ENCODE data around the gene CTRB1.

- TF ChIP-seq, protein P1, sequence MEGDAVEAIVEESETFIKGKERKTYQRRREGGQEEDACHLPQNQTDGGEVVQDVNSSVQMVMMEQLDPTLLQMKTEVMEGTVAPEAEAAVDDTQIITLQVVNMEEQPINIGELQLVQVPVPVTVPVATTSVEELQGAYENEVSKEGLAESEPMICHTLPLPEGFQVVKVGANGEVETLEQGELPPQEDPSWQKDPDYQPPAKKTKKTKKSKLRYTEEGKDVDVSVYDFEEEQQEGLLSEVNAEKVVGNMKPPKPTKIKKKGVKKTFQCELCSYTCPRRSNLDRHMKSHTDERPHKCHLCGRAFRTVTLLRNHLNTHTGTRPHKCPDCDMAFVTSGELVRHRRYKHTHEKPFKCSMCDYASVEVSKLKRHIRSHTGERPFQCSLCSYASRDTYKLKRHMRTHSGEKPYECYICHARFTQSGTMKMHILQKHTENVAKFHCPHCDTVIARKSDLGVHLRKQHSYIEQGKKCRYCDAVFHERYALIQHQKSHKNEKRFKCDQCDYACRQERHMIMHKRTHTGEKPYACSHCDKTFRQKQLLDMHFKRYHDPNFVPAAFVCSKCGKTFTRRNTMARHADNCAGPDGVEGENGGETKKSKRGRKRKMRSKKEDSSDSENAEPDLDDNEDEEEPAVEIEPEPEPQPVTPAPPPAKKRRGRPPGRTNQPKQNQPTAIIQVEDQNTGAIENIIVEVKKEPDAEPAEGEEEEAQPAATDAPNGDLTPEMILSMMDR (conservative IDR thresholded peaks at IDR 0.05), result no peak
- TF ChIP-seq ZFX (IDR thresholded peaks at IDR 0.05), result no peak
Measured at GRCh38 chr16:75176926-75177325, 41.9 kb upstream of the CTRB1 start.
